ENCODE measurements around the gene RIBC2.
"Not testable (repeated sequence)": the region's sequence is repeated elsewhere in the genome, so short reads cannot be mapped to it uniquely, and the experiment has no call there.

RIBC2 gene

DNA sequence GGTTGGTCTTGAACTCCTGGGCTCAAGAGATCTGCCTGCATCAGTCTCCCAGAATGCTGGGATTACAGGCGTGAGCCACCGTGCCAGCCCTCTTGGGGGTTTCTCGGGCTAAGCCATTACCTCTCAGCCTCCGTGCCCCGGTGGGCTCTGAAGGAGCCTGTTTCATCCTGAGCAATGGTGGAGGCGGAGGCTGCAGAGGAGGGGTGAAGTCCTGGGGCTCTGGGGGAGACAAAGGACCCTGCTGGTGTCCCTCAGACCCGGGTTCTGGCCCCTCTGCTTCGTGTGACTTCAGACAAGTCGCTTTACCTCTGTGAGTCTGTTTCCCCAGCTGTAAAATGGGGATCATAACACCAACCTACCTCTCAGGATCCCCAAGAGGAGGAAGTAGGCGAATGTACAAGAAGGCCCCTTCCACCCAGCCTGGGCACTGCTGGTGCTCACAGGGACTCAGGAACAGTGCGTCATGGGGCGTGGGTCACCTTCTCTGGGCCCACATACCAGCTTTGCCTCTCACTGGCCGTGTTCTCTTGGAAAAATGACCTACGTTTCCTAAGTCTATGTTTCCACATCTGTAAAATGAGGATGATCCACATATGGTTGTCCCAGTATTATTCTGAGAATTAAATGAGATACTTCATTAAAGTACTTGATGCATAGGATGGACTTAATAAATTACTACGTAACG is 36.8 kb downstream of the RIBC2 start:
- DNase-seq (ENCODE audit: low read depth), result no peak

- DNase-seq (ENCODE audit: low read depth), result peak; percentile 88
Measured at GRCh38 chr22:45450921-45451651, 37.6 kb downstream of the RIBC2 start.

- no peak for DNase-seq (ENCODE audit: low read depth)
Measured at GRCh38 chr22:45451972-45452371, 38.5 kb downstream of the RIBC2 start.

DNA sequence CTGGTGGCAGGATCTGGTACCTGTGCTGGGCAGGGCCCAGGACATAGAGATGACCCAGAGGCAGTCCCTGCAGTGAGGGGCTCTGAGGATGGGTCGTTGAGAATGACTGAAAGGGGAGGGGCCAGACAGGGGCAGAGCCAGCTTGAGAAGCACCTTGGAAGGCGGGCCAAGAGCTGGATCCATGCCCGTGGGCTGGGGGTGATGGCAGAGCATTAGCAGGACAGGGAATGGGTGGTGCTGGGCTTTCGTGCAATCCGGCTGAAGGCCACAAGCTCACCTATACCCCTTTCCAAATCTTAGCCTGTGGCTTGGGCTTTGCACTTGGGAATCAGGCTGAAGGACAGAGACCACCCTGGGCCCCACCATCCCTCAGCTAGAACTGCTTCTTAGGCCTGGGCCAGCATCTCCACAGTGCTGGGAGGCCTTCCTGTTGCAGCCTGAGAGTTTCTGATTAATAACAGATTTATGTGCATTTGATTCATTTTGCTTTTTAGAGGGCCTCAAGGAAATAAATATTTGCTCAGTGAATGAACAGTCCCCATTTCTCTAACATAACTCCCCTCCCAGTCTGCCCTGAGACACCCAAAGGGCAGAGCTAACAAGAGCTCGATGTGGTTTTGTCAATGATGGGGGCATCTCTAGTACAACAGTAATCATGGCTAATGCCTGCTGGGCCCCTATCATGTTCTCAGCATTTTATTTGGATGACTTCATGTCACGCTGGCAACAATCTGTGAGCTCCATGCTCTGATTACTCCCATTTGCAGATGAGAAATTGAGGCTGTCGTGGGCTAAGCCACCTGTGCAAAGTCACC is 39.3 kb downstream of the RIBC2 start:
- no peak for DNase-seq (ENCODE audit: low read depth)

DNA sequence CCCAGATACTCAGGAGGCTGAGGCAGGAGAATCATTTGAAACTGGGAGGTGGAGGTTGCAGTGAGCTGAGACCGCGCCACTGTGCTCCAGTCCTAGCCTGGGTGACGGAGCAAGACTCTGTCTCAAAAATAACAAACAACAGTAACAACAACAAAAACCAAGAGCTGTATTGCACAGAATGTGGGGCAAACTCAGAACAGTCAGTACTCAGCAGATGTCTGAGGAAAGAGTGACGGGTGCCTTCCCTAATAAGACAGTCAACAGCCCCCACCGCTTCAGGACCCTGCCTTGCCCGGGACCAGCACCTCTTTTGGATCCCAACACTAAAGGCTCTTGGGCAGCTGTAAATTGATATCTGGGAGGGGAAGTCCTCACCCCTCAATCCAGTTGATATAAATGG is 40.3 kb downstream of the RIBC2 start:
- DNase-seq (ENCODE audit: low read depth), result no peak

- DNase-seq (ENCODE audit: low read depth), result peak; percentile 91
Measured at GRCh38 chr22:45454275-45454674, 40.8 kb downstream of the RIBC2 start.

GRCh38 chr22:45455212-45455611 is 41.7 kb downstream of the RIBC2 start:
- DNase-seq (ENCODE audit: low read depth), result no peak

DNA sequence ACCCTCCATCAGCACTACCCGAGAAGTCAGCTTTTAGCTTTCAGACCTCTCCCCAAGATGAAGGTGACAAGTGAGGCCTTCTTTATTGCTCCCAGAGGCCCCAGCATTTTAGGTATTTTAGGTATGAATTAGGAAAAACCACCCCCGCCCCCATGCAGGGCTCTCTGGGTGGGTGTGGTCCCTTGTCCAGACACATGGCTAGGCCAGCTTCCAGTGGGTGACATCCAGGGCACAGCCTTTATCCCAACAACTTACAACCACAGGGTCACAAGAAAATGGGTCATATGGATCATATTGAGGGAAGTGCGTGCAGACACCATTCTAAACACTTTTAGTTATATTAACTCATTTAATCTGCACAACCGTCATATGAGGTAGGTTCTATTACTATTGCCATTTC is 42.1 kb downstream of the RIBC2 start:
- DNase-seq (ENCODE audit: low read depth), result no peak

DNA sequence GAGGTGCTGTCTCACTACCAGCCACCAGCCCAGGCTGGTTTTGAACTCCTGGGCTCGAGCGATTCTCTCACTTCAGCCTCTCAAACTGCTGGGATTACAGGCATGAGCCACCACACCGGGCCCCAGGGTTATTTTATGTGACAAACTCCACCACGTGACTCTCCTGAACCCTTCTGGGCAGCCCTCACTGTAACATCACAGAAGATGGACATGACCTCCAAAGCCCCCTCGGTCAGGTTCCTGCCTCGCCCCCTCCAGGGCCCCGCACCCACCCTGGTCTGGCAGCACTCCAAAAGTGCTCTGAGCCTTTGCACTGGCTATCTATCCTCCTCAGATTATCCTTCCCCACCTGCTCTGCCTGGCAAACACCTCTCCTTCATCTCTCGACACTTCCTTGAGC is 43.3 kb downstream of the RIBC2 start:
- DNase-seq (ENCODE audit: low read depth), result no peak

DNA sequence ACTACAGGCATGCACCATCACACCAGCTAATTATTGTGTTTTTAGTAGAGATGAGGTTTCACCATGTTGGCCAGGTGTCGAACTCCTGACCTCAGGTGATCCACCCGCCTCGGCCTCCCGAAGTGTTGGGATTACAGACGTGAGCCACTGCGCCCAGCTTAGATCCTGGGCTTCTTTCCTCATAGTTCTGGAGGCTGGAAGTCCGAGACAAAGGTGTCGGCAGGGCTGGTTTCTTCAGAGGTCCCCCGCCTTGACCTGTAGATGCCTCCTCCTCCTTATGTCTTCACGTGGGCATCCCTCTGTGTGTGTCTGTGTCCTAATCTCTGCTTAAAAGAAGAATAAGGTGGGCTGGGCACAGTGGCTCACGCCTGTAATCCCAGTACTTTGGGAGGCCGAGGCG is 45.0 kb downstream of the RIBC2 start:
- no peak for DNase-seq (ENCODE audit: low read depth)

DNA sequence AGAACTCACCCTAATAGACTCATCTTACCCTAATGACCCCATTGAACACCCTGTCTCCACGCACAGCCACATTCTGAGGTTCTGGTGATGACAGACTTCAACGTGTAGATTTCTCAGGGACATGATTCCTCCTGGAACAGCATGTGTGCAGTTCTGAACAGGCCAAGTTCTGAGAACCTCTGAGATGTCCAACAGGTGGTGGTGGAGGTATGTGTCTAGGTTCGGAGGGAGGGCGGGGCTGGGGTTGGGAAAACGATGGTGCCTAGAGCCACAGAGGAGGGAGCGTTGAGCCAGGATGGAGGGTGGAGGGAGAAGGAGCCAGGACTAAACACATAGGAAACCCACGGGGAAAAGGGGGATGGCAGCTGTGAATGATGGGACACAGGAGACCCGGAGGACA is 45.7 kb downstream of the RIBC2 start:
- no peak for DNase-seq (ENCODE audit: low read depth)

- peak; percentile 92 for DNase-seq (ENCODE audit: low read depth)
Measured at GRCh38 chr22:45460288-45461109, 47.0 kb downstream of the RIBC2 start.

- DNase-seq (ENCODE audit: low read depth), result no peak
Measured at GRCh38 chr22:45462034-45462655, 48.7 kb downstream of the RIBC2 start.

- DNase-seq (ENCODE audit: low read depth), result not testable (repeated sequence)
Measured at GRCh38 chr22:45463691-45464090, 50.2 kb downstream of the RIBC2 start.

DNA sequence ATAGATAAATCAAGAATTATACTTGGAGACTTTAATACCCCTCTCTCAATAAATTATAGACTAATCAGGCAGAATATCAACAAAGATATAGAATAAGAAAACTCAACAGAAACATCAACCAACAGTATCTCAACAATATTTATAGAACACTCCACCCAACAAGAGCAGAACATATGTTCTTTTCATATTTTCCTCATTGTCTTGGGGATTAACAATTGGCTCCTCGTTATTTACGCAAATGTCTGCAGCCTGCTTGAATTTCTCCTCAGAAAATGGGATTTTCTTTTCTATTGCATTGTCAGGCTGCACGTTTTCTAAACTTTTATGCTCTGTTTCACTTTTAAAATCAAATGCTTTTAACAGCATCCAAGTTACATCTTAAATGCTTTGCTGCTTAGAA is 52.1 kb downstream of the RIBC2 start:
- no peak for DNase-seq (ENCODE audit: low read depth)

DNA sequence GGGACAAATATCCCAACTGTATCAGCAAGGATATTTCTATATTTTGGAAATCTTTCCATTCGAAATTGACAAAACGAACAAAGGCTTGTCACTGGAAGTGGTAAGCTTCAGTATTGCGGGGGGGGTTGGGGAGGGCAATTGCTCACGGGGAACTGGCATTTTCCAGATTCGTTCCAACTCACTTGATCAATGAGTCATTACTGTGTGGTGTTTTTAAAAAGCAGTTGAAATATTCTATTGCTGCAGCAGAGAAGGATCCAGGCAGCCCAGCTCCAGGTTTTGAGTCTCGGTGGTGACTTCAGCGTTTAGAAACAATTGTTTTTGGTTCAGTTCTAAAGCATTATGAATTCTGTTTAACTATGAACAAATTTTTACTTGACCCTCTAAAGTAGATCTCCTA is 55.4 kb downstream of the RIBC2 start:
- DNase-seq (ENCODE audit: low read depth), result peak; percentile 59

DNA sequence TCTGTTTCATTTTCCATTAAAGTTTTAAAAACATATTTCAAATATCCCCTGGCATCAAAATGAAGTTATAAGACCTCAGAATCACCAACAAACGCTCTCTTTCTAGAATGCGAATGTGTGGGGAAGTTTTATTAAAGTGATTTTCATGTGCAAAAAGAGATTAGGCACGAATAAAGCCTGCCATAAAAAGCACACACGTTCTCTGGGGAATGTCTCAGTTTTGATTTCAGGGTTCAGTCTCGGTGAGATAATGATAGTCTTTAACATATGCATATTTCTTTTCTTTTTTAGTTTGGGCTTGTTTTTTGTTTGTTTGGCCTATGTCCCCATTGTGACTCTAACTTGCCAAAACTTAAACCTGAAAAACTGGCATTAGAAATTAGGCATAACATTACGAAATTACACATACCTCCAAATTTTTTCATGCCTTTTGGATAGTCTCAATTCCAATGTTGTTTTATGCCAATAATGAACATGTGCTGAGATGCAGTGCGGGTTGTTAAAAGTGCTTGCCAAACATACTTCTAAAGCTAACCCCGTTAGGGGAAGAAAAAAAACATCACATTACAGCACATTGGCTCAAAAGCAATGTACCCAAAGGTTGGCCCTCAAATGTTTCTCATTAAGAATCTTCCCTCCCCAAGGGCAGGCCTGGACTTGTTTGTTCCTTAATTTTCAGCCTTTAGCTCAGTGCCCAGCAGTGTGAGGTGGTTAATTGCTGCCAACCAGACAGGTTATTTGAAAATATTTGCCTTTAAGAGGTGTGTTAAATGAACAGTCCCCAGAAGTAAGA is 56.0 kb downstream of the RIBC2 start:
- peak; percentile 85 for DNase-seq (ENCODE audit: low read depth)

DNA sequence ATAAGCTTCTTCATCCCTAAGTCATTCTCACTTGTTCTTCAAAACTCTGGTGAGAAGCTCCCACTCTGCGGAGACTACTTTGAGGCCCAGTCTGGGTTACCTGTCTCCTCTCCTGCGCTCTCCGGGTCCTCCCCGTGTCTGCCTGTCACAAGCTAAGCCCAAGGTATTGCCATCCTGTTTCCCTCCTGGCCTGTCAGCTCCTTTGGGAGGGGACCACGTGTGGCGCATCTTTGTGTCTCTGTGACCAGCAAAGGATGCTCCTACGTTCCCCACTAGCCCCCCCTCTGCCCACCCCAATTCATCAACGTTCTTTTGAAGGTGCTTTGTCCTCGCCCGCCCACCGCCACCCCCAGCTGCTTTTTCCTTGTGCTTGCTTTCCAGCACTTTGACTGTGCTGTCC is 57.4 kb downstream of the RIBC2 start:
- DNase-seq (ENCODE audit: low read depth), result no peak

GRCh38 chr22:45472426-45472825 is 58.9 kb downstream of the RIBC2 start:
- no peak for DNase-seq (ENCODE audit: low read depth)

DNA sequence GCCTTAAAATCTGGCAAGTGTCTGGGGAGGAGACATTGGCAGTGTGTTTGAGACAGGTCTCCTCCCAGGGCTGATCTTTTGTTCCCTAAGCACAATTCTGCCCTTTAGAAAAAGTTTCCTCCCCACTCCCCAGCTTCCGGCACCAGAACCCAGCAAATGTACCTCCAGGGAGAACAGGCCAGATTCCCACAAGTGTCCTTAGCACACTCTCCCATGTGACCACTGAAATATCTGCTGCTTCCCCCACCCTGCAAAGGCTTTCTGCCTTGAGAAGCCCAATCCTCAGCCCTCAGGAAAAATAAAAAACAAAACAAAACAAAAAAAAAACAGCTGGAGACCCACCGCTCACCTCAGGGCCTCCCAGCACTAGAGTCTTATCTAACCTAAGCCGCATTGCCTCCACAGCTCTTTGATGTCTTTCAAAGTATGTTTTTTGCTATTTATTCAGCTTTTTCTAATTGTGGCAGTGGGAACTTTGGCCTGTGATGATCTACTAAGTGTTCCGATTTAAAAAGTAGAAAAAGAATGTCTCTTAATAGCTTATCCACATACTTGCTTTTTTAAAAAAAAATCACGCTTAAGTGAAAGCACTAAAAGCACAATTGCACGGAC is 60.2 kb downstream of the RIBC2 start:
- DNase-seq (ENCODE audit: low read depth), result peak; percentile 34

Measured in fibroblast of the conjunctiva (primary cell).